Measurements from ENCODE around the gene NLGN1. TPM values are rescaled to one million over a fixed set of nuclear protein-coding genes. Genes with fewer than 3 reads are reported as not detected.

NLGN1 gene
- total and polyA plus RNA-seq, 2 of the 13 experiments (the other 11 are each of a cell fraction or from before 2014, with no cell fraction given) = not detected

- no peak for TF ChIP-seq ZC3H4 (CRISPR knock-in tag; IDR thresholded peaks at IDR 0.05; ENCODE audit: borderline replicate concordance)
- TF ChIP-seq PCBP1 (IDR thresholded peaks at IDR 0.05; ENCODE audit: borderline replicate concordance, low read depth, low read length) = no peak
- no peak for TF ChIP-seq GZF1 (CRISPR knock-in tag; IDR thresholded peaks at IDR 0.05)
- TF ChIP-seq CCAR2 (optimal IDR thresholded peaks at IDR 0.05; ENCODE audit: low read depth, low read length) = no peak
- no peak for TF ChIP-seq ATF6 (CRISPR knock-in tag; conservative IDR thresholded peaks at IDR 0.05)
- TF ChIP-seq TCF7L2 (IDR thresholded peaks at IDR 0.05; ENCODE audit: low read depth, low read length) = no peak
- no peak for TF ChIP-seq ZNF670 (CRISPR knock-in tag; IDR thresholded peaks at IDR 0.05; ENCODE audit: borderline replicate concordance)
- TF ChIP-seq ZFX (CRISPR knock-in tag; IDR thresholded peaks at IDR 0.05; ENCODE audit: low read depth) = no peak
- no peak for TF ChIP-seq ZUFSP (CRISPR knock-in tag; IDR thresholded peaks at IDR 0.05; ENCODE audit: borderline replicate concordance)
- TF ChIP-seq ZSCAN29 (CRISPR knock-in tag; conservative IDR thresholded peaks at IDR 0.05) = no peak
- TF ChIP-seq CEBPG (CRISPR knock-in tag; IDR thresholded peaks at IDR 0.05) = no peak
- no peak for TF ChIP-seq ZNF234 (CRISPR knock-in tag; conservative IDR thresholded peaks at IDR 0.05)
These were observed 81.8 kb downstream of the NLGN1 start (continued) for GRCh38 chr3:173479301-173479700.
